ENCODE results near the gene FAM131C. TPM values are rescaled to one million over a fixed set of nuclear protein-coding genes. Genes with fewer than 3 reads are reported as not detected.

FAM131C gene
- total RNA-seq, 1 experiment from 2014 or later, result 3.4 TPM

DNA sequence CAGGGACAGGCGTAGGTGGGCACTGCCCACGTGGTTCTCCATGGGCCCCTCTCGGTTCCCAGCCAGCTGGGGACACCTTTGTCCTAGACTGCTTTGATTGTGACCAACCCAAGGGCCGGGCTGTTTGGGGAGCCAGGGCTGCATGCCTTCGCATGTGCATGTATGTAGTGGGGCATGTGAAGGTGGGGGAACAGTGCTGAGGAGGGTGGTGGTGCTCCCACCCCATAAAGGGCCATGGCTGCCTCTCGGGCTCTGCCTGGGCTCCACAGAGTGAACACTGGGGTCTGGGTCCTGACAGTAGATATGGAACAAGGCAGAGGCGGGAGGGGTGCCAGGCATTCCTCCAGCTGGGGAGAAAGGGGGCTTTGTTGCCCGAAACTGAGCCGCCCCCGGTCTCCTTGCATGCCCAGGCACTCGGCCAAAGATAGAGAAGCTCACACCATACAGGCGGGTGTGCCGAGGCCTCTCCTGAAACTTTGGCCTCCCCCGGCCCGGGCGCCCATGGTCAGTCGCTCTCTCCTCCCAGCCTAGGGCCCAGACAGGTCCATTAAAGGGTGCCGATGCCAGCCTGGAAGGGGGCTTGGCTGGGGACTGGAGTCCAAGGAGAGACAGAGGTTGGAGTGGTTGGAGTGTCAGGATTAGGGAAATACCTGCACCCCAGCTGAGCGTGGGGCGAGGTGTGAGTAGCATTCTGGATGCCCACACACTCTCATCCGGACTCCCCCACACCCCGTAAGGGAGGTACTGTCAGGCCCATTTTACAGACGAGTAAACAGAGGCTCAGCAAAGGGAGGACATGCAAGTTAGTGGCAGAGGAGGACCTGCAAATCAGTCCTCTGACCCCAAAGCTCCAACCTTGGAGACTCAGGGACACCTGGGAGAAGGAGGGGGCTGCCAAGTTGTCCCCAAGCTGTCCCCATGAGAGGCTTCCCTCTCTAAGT lies 41.3 kb upstream of the FAM131C start:
- peaks cover 24% of the 10 kb centered on the region for H3K4me1 ChIP-seq (ENCODE audit: control insufficient read depth, insufficient read depth, low read length)
- no peak for TF ChIP-seq SIN3A (IDR thresholded peaks at IDR 0.05; ENCODE audit: borderline replicate concordance, insufficient read depth, low read depth, low read length)
- TF ChIP-seq POLR2AphosphoS5 (IDR thresholded peaks at IDR 0.05; ENCODE audit: low read depth, low read length), result no peak
- TF ChIP-seq CTCF (IDR thresholded peaks at IDR 0.05), result no peak
- TF ChIP-seq REST (IDR thresholded peaks at IDR 0.05; ENCODE audit: insufficient read depth in 1 of 2, low read depth in 2 of 2, low read length in 1 of 2), result no peak
- no peak for TF ChIP-seq TCF7L2 (IDR thresholded peaks at IDR 0.05; ENCODE audit: low read depth, low read length)
- no peaks in the 10 kb centered on the region for H3K36me3 ChIP-seq (ENCODE audit: control insufficient read depth, insufficient read depth, low read length)
- no peaks in the 10 kb centered on the region for H3K27me3 ChIP-seq (ENCODE audit: control insufficient read depth, insufficient read depth, low read length)
- no peak overlapping the region for H3K27ac ChIP-seq (ENCODE audit: low read length)
- ChIA-PET CTCF (interaction anchor here (0.6 to 0.9 kb wide), 4 partner anchors 7 to 70 kb away, joined by 3 to 5 read pairs (median 4); no protein-coding TSS in a partner anchor), POLR2A (no interaction called here)
- BruUV-seq (replicated peaks), result no TSS peak
- no peak overlapping the region for H3K4me3 ChIP-seq (ENCODE audit: low read depth in 2 of 2, low read length in 2 of 2)
- DNase-seq (ENCODE audit: low read depth, low spot score) (no peak), ATAC-seq (no peak)
- in situ Hi-C loops (cut with HindIII; ENCODE audit: low pct_unique_long_range_greater_than_20kb, low sequenced_read_pairs) (no loop called here), intact Hi-C loops (cut with micrococcal nuclease; ENCODE audit: unreplicated experiment) (no loop called here)
- no peaks in the 10 kb centered on the region for H3K9me3 ChIP-seq (ENCODE audit: control insufficient read depth, insufficient read depth, low read depth, low read length)

- ATAC-seq (no peak), DNase-seq (ENCODE audit: low read depth, low spot score) (no peak)
- H3K27ac ChIP-seq (ENCODE audit: low read length), result no peak overlapping the region
- H3K27me3 ChIP-seq (ENCODE audit: control insufficient read depth, insufficient read depth, low read length), result no peaks in the 10 kb centered on the region
- TF ChIP-seq TCF7L2 (IDR thresholded peaks at IDR 0.05; ENCODE audit: low read depth, low read length) (no peak), SIN3A (IDR thresholded peaks at IDR 0.05; ENCODE audit: borderline replicate concordance, insufficient read depth, low read depth, low read length) (no peak), POLR2AphosphoS5 (IDR thresholded peaks at IDR 0.05; ENCODE audit: low read depth, low read length) (no peak), CTCF (IDR thresholded peaks at IDR 0.05) (no peak), REST (IDR thresholded peaks at IDR 0.05; ENCODE audit: insufficient read depth in 1 of 2, low read depth in 2 of 2, low read length in 1 of 2) (no peak)
- H3K4me3 ChIP-seq (ENCODE audit: low read depth in 2 of 2, low read length in 2 of 2), result no peak overlapping the region
- intact Hi-C loops (cut with micrococcal nuclease; ENCODE audit: unreplicated experiment) (no loop called here), in situ Hi-C loops (cut with HindIII; ENCODE audit: low pct_unique_long_range_greater_than_20kb, low sequenced_read_pairs) (no loop called here)
- H3K36me3 ChIP-seq (ENCODE audit: control insufficient read depth, insufficient read depth, low read length), result no peaks in the 10 kb centered on the region
- ChIA-PET POLR2A (no interaction called here), CTCF (interaction anchor here (0.5 to 1.3 kb wide), 3 partner anchors 15 to 34 kb away, joined by 4 to 7 read pairs (median 7); no protein-coding TSS in a partner anchor)
- BruUV-seq (replicated peaks), result no TSS peak
- no peaks in the 10 kb centered on the region for H3K9me3 ChIP-seq (ENCODE audit: control insufficient read depth, insufficient read depth, low read depth, low read length)
- peaks cover 18% of the 10 kb centered on the region for H3K4me1 ChIP-seq (ENCODE audit: control insufficient read depth, insufficient read depth, low read length)
These were observed 39.4 kb upstream of the FAM131C start for GRCh38 chr1:16112596-16113555.

Measured in Panc1 (cell line).